ENCODE measurements around the gene AOPEP. TPM values are rescaled to one million over a fixed set of nuclear protein-coding genes. Genes with fewer than 3 reads are reported as not detected.

Gene AOPEP
- polyA plus RNA-seq, 1 of the 3 experiments (the other 2 are of a cell fraction): 54.6 TPM

DNA sequence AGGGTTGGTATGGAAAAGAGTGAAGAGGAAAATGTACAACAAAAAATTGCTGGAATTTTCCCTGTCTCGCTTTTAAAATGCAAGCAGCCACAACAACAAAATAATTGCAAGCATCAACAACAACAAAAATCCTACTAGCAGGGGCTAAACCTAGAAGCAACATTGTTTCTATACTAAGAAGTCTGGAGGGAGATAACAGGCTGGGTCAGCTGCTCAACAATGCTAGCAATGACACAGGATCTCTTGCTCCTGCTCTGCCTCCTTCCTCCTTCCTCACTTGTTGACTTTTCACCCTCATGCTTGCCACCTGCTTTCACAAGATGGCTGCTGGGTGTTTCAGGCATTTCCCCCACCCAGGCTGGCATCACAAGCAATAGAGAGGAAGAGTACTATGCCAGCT is 7.6 kb upstream of the AOPEP start:
- ChIA-PET CTCF (interaction anchor here (1.7 kb wide), 1 partner anchor 38 kb away, joined by 5 read pairs; no protein-coding TSS in a partner anchor), POLR2A (no interaction called here)
- no peak overlapping the region for H3K4me3 ChIP-seq (ENCODE audit: low read depth in 2 of 2, low read length in 1 of 2)
- no peak overlapping the region for H3K9ac ChIP-seq
- H3F3A ChIP-seq (replicated peaks; ENCODE audit: insufficient read depth): no peaks in the 10 kb centered on the region
- no peak overlapping the region for H3K27ac ChIP-seq (ENCODE audit: low read depth in 2 of 2, low read length in 1 of 2)
- H2AFZ ChIP-seq (ENCODE audit: low read depth): no peak overlapping the region
- TF ChIP-seq, protein P1, sequence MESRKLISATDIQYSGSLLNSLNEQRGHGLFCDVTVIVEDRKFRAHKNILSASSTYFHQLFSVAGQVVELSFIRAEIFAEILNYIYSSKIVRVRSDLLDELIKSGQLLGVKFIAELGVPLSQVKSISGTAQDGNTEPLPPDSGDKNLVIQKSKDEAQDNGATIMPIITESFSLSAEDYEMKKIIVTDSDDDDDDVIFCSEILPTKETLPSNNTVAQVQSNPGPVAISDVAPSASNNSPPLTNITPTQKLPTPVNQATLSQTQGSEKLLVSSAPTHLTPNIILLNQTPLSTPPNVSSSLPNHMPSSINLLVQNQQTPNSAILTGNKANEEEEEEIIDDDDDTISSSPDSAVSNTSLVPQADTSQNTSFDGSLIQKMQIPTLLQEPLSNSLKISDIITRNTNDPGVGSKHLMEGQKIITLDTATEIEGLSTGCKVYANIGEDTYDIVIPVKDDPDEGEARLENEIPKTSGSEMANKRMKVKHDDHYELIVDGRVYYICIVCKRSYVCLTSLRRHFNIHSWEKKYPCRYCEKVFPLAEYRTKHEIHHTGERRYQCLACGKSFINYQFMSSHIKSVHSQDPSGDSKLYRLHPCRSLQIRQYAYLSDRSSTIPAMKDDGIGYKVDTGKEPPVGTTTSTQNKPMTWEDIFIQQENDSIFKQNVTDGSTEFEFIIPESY (IDR thresholded peaks at IDR 0.05; ENCODE audit: borderline replicate concordance, low read depth): no peak
- no peak for TF ChIP-seq NFIC (IDR thresholded peaks at IDR 0.05; ENCODE audit: borderline replicate concordance)
- TF ChIP-seq MEF2A (IDR thresholded peaks at IDR 0.05; ENCODE audit: borderline replicate concordance, low read depth): no peak
- no peak for TF ChIP-seq GATA2 (CRISPR knock-in tag; IDR thresholded peaks at IDR 0.05)
- no peaks in the 10 kb centered on the region for H3K9me2 ChIP-seq
- no peaks in the 10 kb centered on the region for H3K36me3 ChIP-seq (replicated peaks in 1 of 2; ENCODE audit: control insufficient read depth in 1 of 2, insufficient read depth in 2 of 2, low read length in 1 of 2)
- no peaks in the 10 kb centered on the region for H4K20me1 ChIP-seq (ENCODE audit: insufficient read depth)
- H3K4me1 ChIP-seq (ENCODE audit: control insufficient read depth in 1 of 2, insufficient read depth in 2 of 2, low read depth in 1 of 2, low read length in 1 of 2): no peaks in the 10 kb centered on the region
- no peak overlapping the region for H3K4me2 ChIP-seq
- no peaks in the 10 kb centered on the region for H3K27me3 ChIP-seq (ENCODE audit: insufficient read depth)
- H3K9me3 ChIP-seq: no peaks in the 10 kb centered on the region
- DNase-seq: no peak
- no peaks in the 10 kb centered on the region for H3K79me2 ChIP-seq (ENCODE audit: insufficient read depth)
- WGBS (ENCODE audit: low lambda C conversion rate): 88% methylated on average over 1 of the region's 1 CpG

- 84% methylated on average over 4 of the region's 4 CpGs for WGBS (ENCODE audit: low lambda C conversion rate)
- H3K9me3 ChIP-seq: no peaks in the 10 kb centered on the region
- H3K36me3 ChIP-seq (replicated peaks in 1 of 2; ENCODE audit: control insufficient read depth in 1 of 2, insufficient read depth in 2 of 2, low read length in 1 of 2): no peaks in the 10 kb centered on the region
- POLR2A ChIA-PET: no interaction called here
- no peak overlapping the region for H3K4me3 ChIP-seq (ENCODE audit: low read depth in 2 of 2, low read length in 1 of 2)
- H3K27me3 ChIP-seq (ENCODE audit: insufficient read depth): no peaks in the 10 kb centered on the region
- H3K9ac ChIP-seq: no peak overlapping the region
- no peak overlapping the region for H3K4me2 ChIP-seq
- TF ChIP-seq FOSL2 (IDR thresholded peaks at IDR 0.05; ENCODE audit: borderline replicate concordance, low read depth): no peak
- TF ChIP-seq MEF2A (IDR thresholded peaks at IDR 0.05; ENCODE audit: borderline replicate concordance, low read depth): no peak
- TF ChIP-seq SMC3 (IDR thresholded peaks at IDR 0.05; ENCODE audit: low read depth, low read length): no peak
- no peak for TF ChIP-seq RCOR1 (IDR thresholded peaks at IDR 0.05; ENCODE audit: low read length)
- TF ChIP-seq GATA2 (CRISPR knock-in tag; IDR thresholded peaks at IDR 0.05): no peak
- TF ChIP-seq, protein P1 (IDR thresholded peaks at IDR 0.05; ENCODE audit: borderline replicate concordance, low read depth): no peak
- TF ChIP-seq JUND (IDR thresholded peaks at IDR 0.05): no peak
- TF ChIP-seq ELF1 (IDR thresholded peaks at IDR 0.05): no peak
- TF ChIP-seq GABPA (IDR thresholded peaks at IDR 0.05; ENCODE audit: low read depth): no peak
- no peaks in the 10 kb centered on the region for H3K4me1 ChIP-seq (ENCODE audit: control insufficient read depth in 1 of 2, insufficient read depth in 2 of 2, low read depth in 1 of 2, low read length in 1 of 2)
- H4K20me1 ChIP-seq (ENCODE audit: insufficient read depth): no peaks in the 10 kb centered on the region
- CTCF ChIA-PET: no interaction called here
- H3F3A ChIP-seq (replicated peaks; ENCODE audit: insufficient read depth): no peaks in the 10 kb centered on the region
- no peak overlapping the region for H3K27ac ChIP-seq (ENCODE audit: low read depth in 2 of 2, low read length in 1 of 2)
- no peaks in the 10 kb centered on the region for H3K9me2 ChIP-seq
- H2AFZ ChIP-seq (ENCODE audit: low read depth): no peak overlapping the region
- DNase-seq: no peak
- H3K79me2 ChIP-seq (ENCODE audit: insufficient read depth): no peaks in the 10 kb centered on the region
These were observed 6.6 kb upstream of the AOPEP start for GRCh38 chr9:94719878-94720277.
